HepG2 (cell line): ENCODE results near the gene COQ3. TPM values are rescaled to one million over a fixed set of nuclear protein-coding genes. Genes with fewer than 3 reads are reported as not detected.

Source experiments
- ADNP ChIP-seq: sonication (generic); formaldehyde crosslinking; IDR thresholded peaks from 2 replicates; pipeline ENCODE4 v1.4.0; 2020; ENCODE audit warnings: missing genetic modification reagents
- CCAR2 ChIP-seq: fragments of 200-400 bp; formaldehyde crosslinking; optimal IDR thresholded peaks from 2 replicates; pipeline ENCODE3; 2018; ENCODE audit warnings: low read depth, mild to moderate bottlenecking, low read length, moderate library complexity
- GTF2F1 ChIP-seq: fragments of 150-350 bp; IDR thresholded peaks from 2 replicates; pipeline ENCODE4 v1.6.1; 2014; ENCODE audit warnings: low read length
- IKZF5 ChIP-seq: IDR thresholded peaks from 2 replicates; pipeline ENCODE4 v1.6.1; 2018; ENCODE audit warnings: missing genetic modification reagents, mild to moderate bottlenecking, missing compliant biosample characterization
- MTA1 ChIP-seq: sonication (generic); formaldehyde crosslinking; IDR thresholded peaks from 2 replicates; pipeline ENCODE4 v1.4.0; 2020; ENCODE audit warnings: missing genetic modification reagents, mild to moderate bottlenecking, borderline replicate concordance
- MYC ChIP-seq: sonication (generic); formaldehyde crosslinking; IDR thresholded peaks from 2 replicates; pipeline ENCODE4 v1.9.0; 2021; ENCODE audit warnings: missing genetic modification reagents, borderline replicate concordance
- NFKB2 ChIP-seq: sonication (generic); formaldehyde crosslinking; IDR thresholded peaks from 2 replicates; pipeline ENCODE4 v1.4.0; 2020; ENCODE audit warnings: missing genetic modification reagents, borderline replicate concordance
- SALL2 ChIP-seq: sonication (generic); formaldehyde crosslinking; IDR thresholded peaks from 2 replicates; pipeline ENCODE4 v1.8.1; 2023; ENCODE audit warnings: mild to moderate bottlenecking, missing genetic modification reagents, inconsistent platforms
- SMARCC2 ChIP-seq: fragments of 450-650 bp; IDR thresholded peaks from 2 replicates; pipeline ENCODE4 v1.6.1; 2017; ENCODE audit warnings: antibody characterized with exemption, mild to moderate bottlenecking
- SMYD3 ChIP-seq: sonication (generic); formaldehyde crosslinking; IDR thresholded peaks from 2 replicates; pipeline ENCODE4 v1.8.1; 2023; ENCODE audit warnings: mild to moderate bottlenecking, missing genetic modification reagents
- TEAD2 ChIP-seq: sonication (generic); formaldehyde crosslinking; IDR thresholded peaks from 2 replicates; pipeline ENCODE4 v1.9.0; 2021; ENCODE audit warnings: missing genetic modification reagents
- TEAD3 ChIP-seq: optimal IDR thresholded peaks from 2 replicates; pipeline ENCODE3; 2016; ENCODE audit warnings: borderline replicate concordance
- TFDP2 ChIP-seq: sonication (generic); formaldehyde crosslinking; IDR thresholded peaks from 2 replicates; pipeline ENCODE4 v1.4.0; 2020; ENCODE audit warnings: missing genetic modification reagents
- ZBTB33 ChIP-seq: sonication (generic); formaldehyde crosslinking; IDR thresholded peaks from 2 replicates; pipeline ENCODE4 v1.4.0; 2020; ENCODE audit warnings: missing genetic modification reagents
- ZNF142 ChIP-seq: sonication (generic); formaldehyde crosslinking; IDR thresholded peaks from 2 replicates; pipeline ENCODE4 v1.4.0; 2020; ENCODE audit warnings: missing genetic modification reagents
- ZNF451 ChIP-seq: sonication (generic); formaldehyde crosslinking; IDR thresholded peaks from 2 replicates; pipeline ENCODE4 v1.5.0; 2020; ENCODE audit warnings: mild to moderate bottlenecking, missing genetic modification reagents
- ZNF816 ChIP-seq: sonication (generic); formaldehyde crosslinking; IDR thresholded peaks from 2 replicates; pipeline ENCODE4 v1.8.0; 2022; ENCODE audit warnings: missing genetic modification reagents, mild to moderate bottlenecking, borderline replicate concordance
- polyA plus RNA-seq, 8 experiments: library from polyadenylated mRNA; depleted of rRNA in 3 of 8; stranded (reverse) in 7 of 8; unstranded in 1 of 8; fragments of >200 nt; fragmentation: Illumina TruSeq in 4 of 8; extraction: Trizol in 4 of 8; gene quantifications; 2 replicates each; pipeline versions ENCODE4 v1.2.1 to v1.2.3, GENCODE V29; 2011 to 2016; ENCODE audit warnings: low read depth in 4 of 8, missing spikeins in 1 of 8, mixed read lengths in 1 of 8; ENCODE audit not compliant: insufficient read depth in 1 of 8
- total RNA-seq, 5 experiments: library from RNA; depleted of rRNA; stranded (reverse); fragments of >200 nt; fragmentation: Illumina TruSeq; extraction: Trizol; gene quantifications; 2 replicates each; pipeline ENCODE4 v1.2.3, GENCODE V29; 2016; ENCODE audit warnings: low read depth in 1 of 5

The COQ3 gene
- total and polyA plus RNA-seq, 2 of the 13 experiments (the other 11 are each of a cell fraction or from before 2014, with no cell fraction given), result 5.3 to 20.5 TPM

GRCh38 chr6:99425647-99426450, 31.9 kb upstream of the COQ3 start (continued):
- TF ChIP-seq MYC (CRISPR knock-in tag), result 0 out of 2 replicates have a peak, but pooled peaks have one; percentile 8
- TF ChIP-seq GTF2F1, result no peak
- TF ChIP-seq ZBTB33, result 0 out of 2 replicates have a peak, but pooled peaks have one; percentile 6
- no peak for TF ChIP-seq TEAD3
- TF ChIP-seq IKZF5 (CRISPR knock-in tag), result 0 out of 2 replicates have a peak, but pooled peaks have one; percentile 73
- no peak for TF ChIP-seq SALL2
- 0 out of 2 replicates have a peak, but pooled peaks have one; percentile 16 for TF ChIP-seq TFDP2 (CRISPR knock-in tag)
- no peak for TF ChIP-seq ZNF451 (CRISPR knock-in tag)
- no peak; the same call in 1 of the 2 replicates for TF ChIP-seq ZNF142 (CRISPR knock-in tag)
- no peak for TF ChIP-seq SMYD3 (CRISPR knock-in tag)
- TF ChIP-seq ZNF816 (CRISPR knock-in tag), result no peak
- TF ChIP-seq SMARCC2, result no peak
- no peak for TF ChIP-seq NFKB2 (CRISPR knock-in tag)
- no peak for TF ChIP-seq MTA1 (CRISPR knock-in tag)
- TF ChIP-seq CCAR2, result peak; percentile 51
- no peak for TF ChIP-seq TEAD2 (CRISPR knock-in tag)
- TF ChIP-seq ADNP (CRISPR knock-in tag), result no peak
